ENCODE measurements around the gene MICU2.

GRCh38 chr13:21528616-21529015, 75.4 kb downstream of the MICU2 start:
- TF ChIP-seq POLR2AphosphoS5 (IDR thresholded peaks at IDR 0.05; ENCODE audit: low read depth, low read length) = no peak
- no peak for TF ChIP-seq TAF1 (IDR thresholded peaks at IDR 0.05; ENCODE audit: borderline replicate concordance, insufficient read depth, low read length)

All from PFSK-1 (cell line).